Dendritic cell treated with granulocyte-macrophage colony-stimulating factor and Interleukin-4, amounts not matched to agents 40 ng/mL and 50 ng/mL, for 4 days (primary cell): ENCODE results near the gene GSE1.
A peak's percentile ranks its signal among the peaks of the same experiment; 100 is the strongest.

ENCODE experiments used
- H3K27ac Mint-ChIP-seq: one replicate; pipeline ENCODE4 v1.8.0; 2022; ENCODE audit warnings: mild to moderate bottlenecking, mixed read lengths
- H3K27me3 Mint-ChIP-seq: one replicate; pipeline ENCODE4 v1.8.0; 2022; ENCODE audit warnings: mild to moderate bottlenecking, mixed read lengths
- H3K36me3 Mint-ChIP-seq: one replicate; pipeline ENCODE4 v1.8.0; 2022; ENCODE audit warnings: low read depth, mixed read lengths
- H3K4me1 Mint-ChIP-seq: one replicate; pipeline ENCODE4 v1.8.0; 2022; ENCODE audit warnings: low read depth, mixed read lengths
- H3K4me3 Mint-ChIP-seq: one replicate; pipeline ENCODE4 v1.8.0; 2022; ENCODE audit warnings: mild to moderate bottlenecking, moderate library complexity, mixed read lengths
- H3K9me3 Mint-ChIP-seq: one replicate; pipeline ENCODE4 v1.8.0; 2022; ENCODE audit warnings: mixed read lengths
- intact Hi-C: fragments of 100-400 bp; cut with micrococcal nuclease; formaldehyde crosslinking; loops from one replicate; pipeline ENCODE4 v1.15.0; 2022

The GSE1 gene

GRCh38 chr16:85612801-85613603 lies at the start of gene GSE1:
Gene GSE1, plus strand, starts transcription at chr16:85613322. Its CDS starts 70 bp downstream, at chr16:85613392.
- Mint-ChIP-seq H3K4me1 (peaks cover 39% of the 10 kb centered on the region), H3K36me3 (peaks cover 32% of the 10 kb centered on the region), H3K27me3 (peaks cover 4% of the 10 kb centered on the region), H3K9me3 (no peaks in the 10 kb centered on the region), H3K27ac (peak within 1 kb of the TSS; percentile 85), H3K4me3 (peak within 1 kb of the TSS; percentile 76)
- intact Hi-C loops = loop anchor here (10.0 kb wide), 1 partner anchor 308 kb away; no protein-coding TSS in a partner anchor

- H3K27ac Mint-ChIP-seq = peak overlapping the region; percentile 67
- H3K4me1 Mint-ChIP-seq = peaks cover 94% of the 10 kb centered on the region
- intact Hi-C loops = loop anchor here (2.0 kb wide), 1 partner anchor 143 kb away; no protein-coding TSS in a partner anchor
- H3K27me3 Mint-ChIP-seq = no peaks in the 10 kb centered on the region
- H3K36me3 Mint-ChIP-seq = peaks cover 28% of the 10 kb centered on the region
- no peaks in the 10 kb centered on the region for H3K9me3 Mint-ChIP-seq
- no peak overlapping the region for H3K4me3 Mint-ChIP-seq
Observed at GRCh38 chr16:85563515-85564276, 49.4 kb upstream of the GSE1 start.

- intact Hi-C loops = no loop called here
Observed at GRCh38 chr16:85564277-85565051, 48.7 kb upstream of the GSE1 start.

GRCh38 chr16:85565340-85565739 lies 47.8 kb upstream of the GSE1 start:
- Mint-ChIP-seq H3K27me3 (no peaks in the 10 kb centered on the region), H3K4me3 (no peak overlapping the region), H3K27ac (peak overlapping the region; percentile 68), H3K4me1 (peaks cover 96% of the 10 kb centered on the region), H3K9me3 (no peaks in the 10 kb centered on the region), H3K36me3 (peaks cover 27% of the 10 kb centered on the region)
- intact Hi-C loops = no loop called here

More at GRCh38 chr16:85564277-85565051, 48.7 kb upstream of the GSE1 start:
- Mint-ChIP-seq H3K27ac (peak overlapping the region; percentile 67), H3K4me1 (peaks cover 94% of the 10 kb centered on the region), H3K36me3 (peaks cover 28% of the 10 kb centered on the region), H3K27me3 (no peaks in the 10 kb centered on the region), H3K4me3 (no peak overlapping the region), H3K9me3 (no peaks in the 10 kb centered on the region)

DNA sequence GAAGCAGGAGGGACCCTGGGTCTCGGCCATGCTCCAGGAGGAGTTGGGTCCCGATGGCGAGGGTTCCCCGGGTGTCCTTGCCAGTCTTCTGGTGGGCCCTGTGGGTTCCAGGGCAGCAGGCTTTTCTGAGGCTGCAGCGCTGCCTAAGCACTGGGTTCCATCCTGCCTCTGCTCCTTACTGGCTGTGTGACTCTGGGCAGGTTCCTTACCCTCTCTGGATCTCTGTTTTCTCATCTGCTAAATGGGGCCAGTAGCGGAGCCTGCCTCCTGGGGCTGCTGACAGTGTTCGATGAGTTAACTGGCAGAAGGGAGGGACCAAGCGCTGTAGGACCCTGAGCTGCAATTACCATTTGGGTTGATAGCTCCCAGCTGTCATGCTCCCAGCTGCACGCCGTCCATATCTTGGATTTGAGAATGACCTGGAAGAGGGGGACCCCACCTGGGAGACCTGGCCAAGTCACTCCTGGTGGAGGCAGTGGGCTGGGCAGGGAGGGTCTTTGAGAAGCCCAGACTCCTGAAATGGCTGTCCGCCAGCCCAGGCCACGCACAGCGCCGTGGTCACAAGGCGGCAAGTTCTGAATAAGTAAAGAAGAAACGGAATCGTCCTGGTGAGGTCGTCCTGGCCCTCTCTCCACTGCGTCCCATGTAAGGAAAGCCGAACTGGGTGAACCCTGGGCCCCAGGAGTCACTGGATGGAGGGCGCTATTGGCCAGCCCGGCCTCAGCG lies 47.2 kb upstream of the GSE1 start:
- Mint-ChIP-seq H3K4me3 (no peak overlapping the region), H3K27ac (peak overlapping the region; percentile 68), H3K27me3 (no peaks in the 10 kb centered on the region), H3K36me3 (peaks cover 21% of the 10 kb centered on the region), H3K9me3 (no peaks in the 10 kb centered on the region), H3K4me1 (peaks cover 96% of the 10 kb centered on the region)
- intact Hi-C loops = no loop called here

DNA sequence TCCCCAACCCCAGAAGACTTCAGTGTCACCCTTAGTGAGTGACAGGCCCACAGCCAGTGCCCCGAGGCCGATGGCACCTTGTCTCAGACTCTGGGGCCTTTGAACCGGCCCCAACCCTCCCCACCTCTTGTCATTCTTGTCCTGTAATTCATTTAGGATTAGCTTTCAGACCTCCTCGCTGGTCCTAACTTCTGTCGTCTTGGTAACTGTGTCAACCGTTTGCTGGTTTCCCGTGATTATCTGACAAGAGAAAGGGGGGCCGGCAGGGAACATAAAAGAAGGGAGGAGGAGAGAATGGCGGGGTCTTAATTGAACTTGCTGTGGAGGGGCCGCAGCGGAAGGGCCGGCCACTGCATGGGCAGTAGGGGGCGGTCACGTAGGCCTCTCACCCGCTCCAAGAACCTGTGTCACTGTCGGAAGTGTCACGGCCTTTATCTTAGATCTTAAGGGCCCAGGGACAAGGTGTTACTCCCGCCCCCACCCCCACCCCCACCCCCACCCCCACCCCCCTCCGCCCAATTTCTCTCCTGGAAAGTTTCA lies 46.5 kb upstream of the GSE1 start:
- Mint-ChIP-seq H3K9me3 (no peaks in the 10 kb centered on the region), H3K27ac (peak overlapping the region; percentile 68), H3K4me1 (peaks cover 96% of the 10 kb centered on the region), H3K4me3 (no peak overlapping the region), H3K27me3 (no peaks in the 10 kb centered on the region), H3K36me3 (peaks cover 17% of the 10 kb centered on the region)
- intact Hi-C loops = no loop called here

DNA sequence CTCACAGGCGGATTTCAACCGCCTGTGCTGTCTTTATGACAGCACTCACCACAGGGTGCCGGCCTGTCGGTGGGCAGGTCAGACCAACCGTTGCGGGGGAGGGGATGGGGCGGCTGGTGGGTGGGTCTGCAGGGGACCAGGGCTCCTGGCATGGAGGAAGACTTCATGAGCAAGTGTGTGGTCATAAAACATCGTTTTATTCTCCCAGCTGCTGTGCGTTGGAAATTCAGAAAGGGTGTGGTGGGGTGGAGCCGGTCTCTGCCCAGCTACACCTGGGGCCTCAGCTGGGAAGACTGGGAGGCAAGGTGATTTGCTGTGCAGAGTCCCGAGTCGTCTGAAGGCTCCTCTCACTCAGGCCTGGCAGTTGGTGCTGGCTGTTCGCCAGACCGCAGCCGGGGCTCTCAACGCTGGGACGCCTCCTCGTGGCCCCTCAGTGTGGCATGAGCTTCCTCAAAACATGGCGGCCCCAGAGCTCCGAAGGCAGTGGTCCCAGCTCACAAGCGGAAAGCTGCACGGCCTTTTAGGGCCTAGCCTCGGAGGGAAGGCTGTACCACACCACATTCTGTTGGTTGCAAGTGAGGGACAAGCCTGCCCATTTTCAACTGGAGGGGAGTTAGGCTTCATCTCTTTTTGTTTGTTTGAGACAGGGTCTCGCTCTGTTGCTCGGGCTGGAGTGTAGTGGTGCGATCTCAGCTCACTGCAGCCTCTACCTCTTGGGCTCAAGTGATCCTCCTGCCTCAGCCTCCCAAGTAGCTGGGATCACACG lies 45.8 kb upstream of the GSE1 start:
- Mint-ChIP-seq H3K9me3 (no peaks in the 10 kb centered on the region), H3K27ac (peak overlapping the region; percentile 97), H3K4me1 (peaks cover 97% of the 10 kb centered on the region), H3K36me3 (peaks cover 17% of the 10 kb centered on the region), H3K27me3 (no peaks in the 10 kb centered on the region), H3K4me3 (no peak overlapping the region)
- intact Hi-C loops = no loop called here

- H3K36me3 Mint-ChIP-seq = peaks cover 17% of the 10 kb centered on the region
- H3K4me1 Mint-ChIP-seq = peaks cover 97% of the 10 kb centered on the region
- no peaks in the 10 kb centered on the region for H3K27me3 Mint-ChIP-seq
- H3K9me3 Mint-ChIP-seq = no peaks in the 10 kb centered on the region
- no peak overlapping the region for H3K4me3 Mint-ChIP-seq
- peak overlapping the region; percentile 97 for H3K27ac Mint-ChIP-seq
- intact Hi-C loops = no loop called here
Observed at GRCh38 chr16:85567935-85568334, 45.2 kb upstream of the GSE1 start.

- peaks cover 17% of the 10 kb centered on the region for H3K36me3 Mint-ChIP-seq
- no peaks in the 10 kb centered on the region for H3K9me3 Mint-ChIP-seq
- peak overlapping the region; percentile 97 for H3K27ac Mint-ChIP-seq
- H3K4me3 Mint-ChIP-seq = no peak overlapping the region
- H3K4me1 Mint-ChIP-seq = peaks cover 97% of the 10 kb centered on the region
- H3K27me3 Mint-ChIP-seq = peaks cover 2% of the 10 kb centered on the region
- intact Hi-C loops = no loop called here
Observed at GRCh38 chr16:85568519-85568918, 44.6 kb upstream of the GSE1 start.

- H3K4me3 Mint-ChIP-seq = peak overlapping the region; percentile 37
- H3K36me3 Mint-ChIP-seq = peaks cover 15% of the 10 kb centered on the region
- peaks cover 4% of the 10 kb centered on the region for H3K27me3 Mint-ChIP-seq
- no peaks in the 10 kb centered on the region for H3K9me3 Mint-ChIP-seq
- intact Hi-C loops = no loop called here
- peaks cover 97% of the 10 kb centered on the region for H3K4me1 Mint-ChIP-seq
- peak overlapping the region; percentile 97 for H3K27ac Mint-ChIP-seq
Observed at GRCh38 chr16:85569039-85569614, 44.0 kb upstream of the GSE1 start.

DNA sequence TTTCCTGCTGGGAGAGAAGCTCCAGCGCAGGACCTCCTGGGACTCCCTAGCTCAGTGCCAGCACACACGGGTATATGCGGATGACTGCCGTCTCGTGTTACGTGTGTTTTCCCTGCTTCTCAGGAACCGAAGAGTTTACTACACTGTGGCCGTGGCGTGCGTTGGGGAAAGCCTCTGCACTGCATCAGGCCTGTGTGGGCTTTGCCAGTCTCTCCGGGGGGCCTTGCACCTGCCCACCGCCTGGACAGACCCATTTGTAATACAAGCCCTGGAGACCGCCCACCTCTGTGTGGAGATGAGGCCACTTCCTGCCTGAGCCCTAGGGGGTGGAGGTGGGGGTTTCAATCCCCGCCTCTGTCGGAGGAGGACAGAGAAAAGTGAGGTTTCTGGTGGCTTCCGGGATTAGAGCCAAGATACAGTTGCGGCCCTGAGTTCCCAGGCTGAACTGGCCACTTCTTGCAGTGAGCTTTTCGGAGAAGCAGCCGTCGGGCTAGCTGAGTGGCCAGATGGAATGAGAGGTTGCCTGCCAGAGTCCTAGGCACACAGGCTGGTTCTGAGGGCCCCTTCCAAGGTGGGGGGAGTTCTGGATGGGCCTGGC lies 43.4 kb upstream of the GSE1 start:
- peaks cover 97% of the 10 kb centered on the region for H3K4me1 Mint-ChIP-seq
- peaks cover 9% of the 10 kb centered on the region for H3K36me3 Mint-ChIP-seq
- intact Hi-C loops = loop anchor here (2.0 to 5.0 kb wide), 2 partner anchors 45 to 87 kb away; no protein-coding TSS in a partner anchor

More for the DNA sequence above, 43.4 kb upstream of the GSE1 start:
- peaks cover 4% of the 10 kb centered on the region for H3K27me3 Mint-ChIP-seq
- no peaks in the 10 kb centered on the region for H3K9me3 Mint-ChIP-seq
- H3K27ac Mint-ChIP-seq = peak overlapping the region; percentile 97
- H3K4me3 Mint-ChIP-seq = peak overlapping the region; percentile 39
